HepG2 (cell line): ENCODE data around the gene DHX16. TPM values are rescaled to one million over a fixed set of nuclear protein-coding genes. Genes with fewer than 3 reads are reported as not detected.

Experiments used
- CBFB ChIP-seq: sonication (generic); formaldehyde crosslinking; IDR thresholded peaks from 2 replicates; pipeline ENCODE4 v1.4.0; 2020; ENCODE audit warnings: missing genetic modification reagents
- GATAD1 ChIP-seq: IDR thresholded peaks from 2 replicates; pipeline ENCODE4 v1.6.1; 2016; ENCODE audit warnings: missing genetic modification reagents, missing compliant biosample characterization
- KLF15 ChIP-seq: sonication (generic); formaldehyde crosslinking; IDR thresholded peaks from 2 replicates; pipeline ENCODE4 v1.8.1; 2023; ENCODE audit warnings: borderline replicate concordance, mild to moderate bottlenecking, inconsistent platforms, missing genetic modification reagents, mixed read lengths
- MAFK ChIP-seq, 2 experiments: IDR thresholded peaks in 1 of 2; conservative IDR thresholded peaks in 1 of 2; 2 replicates each; pipeline ENCODE4 v1.6.1; 2011; ENCODE audit warnings: improper control_type of control experiment in 2 of 2, low read length in 2 of 2
- MBD4 ChIP-seq: IDR thresholded peaks from 2 replicates; pipeline ENCODE4 v1.6.1; 2012; ENCODE audit warnings: low read length, inconsistent platforms, borderline replicate concordance
- NCOA1 ChIP-seq: sonication (generic); formaldehyde crosslinking; IDR thresholded peaks from 2 replicates; pipeline ENCODE4 v1.9.0; 2021; ENCODE audit warnings: missing genetic modification reagents
- NR2F1 ChIP-seq, 2 experiments: fragments of 450-650 bp in 1 of 2; formaldehyde crosslinking in 1 of 2; IDR thresholded peaks; 2 replicates each; pipeline versions ENCODE4 v1.5.0 to v1.6.1; 2016 to 2020; ENCODE audit warnings: mild to moderate bottlenecking in 1 of 2, missing compliant biosample characterization in 1 of 2, missing genetic modification reagents in 1 of 2, moderate library complexity in 1 of 2
- NR2F2 ChIP-seq: IDR thresholded peaks from 2 replicates; pipeline ENCODE4 v1.6.1; 2012; ENCODE audit warnings: low read depth, inconsistent platforms, borderline replicate concordance
- PHF8 ChIP-seq: sonication (generic); formaldehyde crosslinking; IDR thresholded peaks from 2 replicates; pipeline ENCODE4 v1.5.0; 2020; ENCODE audit warnings: missing genetic modification reagents
- REL ChIP-seq: sonication (generic); formaldehyde crosslinking; conservative IDR thresholded peaks from 2 replicates; pipeline ENCODE4 v1.8.0; 2022; ENCODE audit warnings: mild to moderate bottlenecking, missing genetic modification reagents, moderate library complexity
- SAP130 ChIP-seq: IDR thresholded peaks from 2 replicates; pipeline ENCODE4 v1.6.1; 2016; ENCODE audit warnings: low read depth
- STAT5B ChIP-seq: sonication (generic); formaldehyde crosslinking; IDR thresholded peaks from 2 replicates; pipeline ENCODE4 v1.4.0; 2020; ENCODE audit warnings: missing genetic modification reagents
- TCF12 ChIP-seq, 2 experiments: fragments of 450-650 bp in 1 of 2; sonication (generic) in 1 of 2; formaldehyde crosslinking in 1 of 2; IDR thresholded peaks; 2 replicates each; pipeline versions ENCODE4 v1.6.1 to v1.8.0; 2017 to 2022; ENCODE audit warnings: antibody characterized with exemption in 1 of 2, mild to moderate bottlenecking in 1 of 2, missing genetic modification reagents in 1 of 2, moderate library complexity in 1 of 2
- ZNF10 ChIP-seq: sonication (generic); formaldehyde crosslinking; IDR thresholded peaks from 2 replicates; pipeline ENCODE4 v1.4.0; 2020; ENCODE audit warnings: mild to moderate bottlenecking, low read depth, missing genetic modification reagents, borderline replicate concordance
- ZNF143 ChIP-seq: sonication (generic); formaldehyde crosslinking; IDR thresholded peaks from 2 replicates; pipeline ENCODE4 v1.4.0; 2020; ENCODE audit warnings: missing genetic modification reagents
- ZNF180 ChIP-seq: sonication (generic); formaldehyde crosslinking; IDR thresholded peaks from 2 replicates; pipeline ENCODE4 v1.4.0; 2020; ENCODE audit warnings: low read depth, missing genetic modification reagents, borderline replicate concordance
- ZNF263 ChIP-seq: sonication (generic); formaldehyde crosslinking; IDR thresholded peaks from 2 replicates; pipeline ENCODE4 v1.4.0; 2020; ENCODE audit warnings: missing genetic modification reagents
- ZNF335 ChIP-seq: sonication (generic); formaldehyde crosslinking; IDR thresholded peaks from 2 replicates; pipeline ENCODE4 v1.4.0; 2020; ENCODE audit warnings: missing genetic modification reagents
- ZNF431 ChIP-seq: sonication (generic); formaldehyde crosslinking; IDR thresholded peaks from 2 replicates; pipeline ENCODE4 v1.9.0; 2022; ENCODE audit warnings: missing genetic modification reagents, low read depth, mild to moderate bottlenecking, borderline replicate concordance
- ZNF589 ChIP-seq: sonication (generic); formaldehyde crosslinking; conservative IDR thresholded peaks from 2 replicates; pipeline ENCODE4 v1.8.0; 2022; ENCODE audit warnings: mild to moderate bottlenecking, moderate library complexity, missing genetic modification reagents
- ZNF781 ChIP-seq: sonication (generic); formaldehyde crosslinking; IDR thresholded peaks from 2 replicates; pipeline ENCODE4 v1.5.1; 2020; ENCODE audit warnings: borderline replicate concordance, mild to moderate bottlenecking, missing genetic modification reagents; ENCODE audit errors: not compliant biosample characterization
- ZNF788 ChIP-seq: sonication (generic); formaldehyde crosslinking; IDR thresholded peaks from 2 replicates; pipeline ENCODE4 v1.5.0; 2020; ENCODE audit warnings: mild to moderate bottlenecking, missing genetic modification reagents, borderline replicate concordance
- ZNF850 ChIP-seq: sonication (generic); formaldehyde crosslinking; conservative IDR thresholded peaks from 2 replicates; pipeline ENCODE4 v1.9.0; 2021; ENCODE audit warnings: mild to moderate bottlenecking, missing genetic modification reagents
- ZSCAN25 ChIP-seq: sonication (generic); formaldehyde crosslinking; IDR thresholded peaks from 2 replicates; pipeline ENCODE4 v1.8.0; 2022; ENCODE audit warnings: mild to moderate bottlenecking, missing genetic modification reagents
- polyA plus RNA-seq, 8 experiments: library from polyadenylated mRNA; depleted of rRNA in 3 of 8; stranded (reverse) in 7 of 8; unstranded in 1 of 8; fragments of >200 nt; fragmentation: Illumina TruSeq in 4 of 8; extraction: Trizol in 4 of 8; gene quantifications; 2 replicates each; pipeline versions ENCODE4 v1.2.1 to v1.2.3, GENCODE V29; 2011 to 2016; ENCODE audit warnings: low read depth in 4 of 8, missing spikeins in 1 of 8, mixed read lengths in 1 of 8; ENCODE audit not compliant: insufficient read depth in 1 of 8
- total RNA-seq, 5 experiments: library from RNA; depleted of rRNA; stranded (reverse); fragments of >200 nt; fragmentation: Illumina TruSeq; extraction: Trizol; gene quantifications; 2 replicates each; pipeline ENCODE4 v1.2.3, GENCODE V29; 2016; ENCODE audit warnings: low read depth in 1 of 5
- TF ChIP-seq, protein P1 (sequence below): IDR thresholded peaks from 2 replicates; pipeline ENCODE4 v1.6.1; 2012; ENCODE audit warnings: inconsistent platforms
- TF ChIP-seq, protein P2 (sequence below), 2 experiments: fragments of 450-650 bp in 1 of 2; sonication (generic) in 1 of 2; formaldehyde crosslinking; IDR thresholded peaks; 2 replicates each; pipeline versions ENCODE4 v1.5.0 to v1.8.0; 2020 to 2022; ENCODE audit warnings: mild to moderate bottlenecking in 1 of 2, missing genetic modification reagents in 1 of 2
- TF ChIP-seq, protein P3 (sequence below): sonication (generic); formaldehyde crosslinking; IDR thresholded peaks from 2 replicates; pipeline ENCODE4 v1.4.0; 2020; ENCODE audit warnings: missing genetic modification reagents
- TF ChIP-seq, protein P4 (sequence below): sonication (generic); formaldehyde crosslinking; conservative IDR thresholded peaks from 2 replicates; pipeline ENCODE4 v1.8.1; 2023; ENCODE audit warnings: missing genetic modification reagents

DHX16 gene
- total and polyA plus RNA-seq, 2 of the 13 experiments (the other 11 are each of a cell fraction or from before 2014, with no cell fraction given), result 57.0 to 58.5 TPM

DNA sequence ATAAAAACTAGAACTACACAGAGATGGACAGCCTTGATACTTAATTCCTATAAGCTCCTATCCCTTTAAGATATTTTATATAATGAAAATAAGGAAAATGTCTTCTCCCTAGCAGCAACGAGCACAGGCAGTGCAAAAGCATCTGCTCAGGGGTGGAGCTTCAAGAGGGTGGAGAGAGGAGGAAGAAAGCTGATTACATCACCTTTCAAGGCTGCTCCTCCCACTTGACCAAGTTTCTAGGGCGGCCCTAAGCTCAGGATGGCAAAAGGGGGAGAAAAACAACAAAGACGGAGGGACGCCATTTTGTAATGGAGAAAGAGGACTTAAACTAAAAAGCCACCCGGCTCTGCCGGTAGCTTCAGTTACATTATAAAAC is 58.0 kb downstream of the DHX16 start (continued):
- 0 out of 2 replicates have a peak, but pooled peaks have one; percentile 36 for TF ChIP-seq CBFB
- TF ChIP-seq ZNF589, result peak; percentile 36; the same call in 1 of the 2 replicates
- no peak for TF ChIP-seq ZNF143 (CRISPR knock-in tag)
- TF ChIP-seq SAP130 (CRISPR knock-in tag), result peak; percentile 86
- no peak for TF ChIP-seq NR2F1 (CRISPR knock-in tag; IDR thresholded peaks at IDR 0.05)
- TF ChIP-seq ZNF10 (CRISPR knock-in tag), result no peak
- TF ChIP-seq REL (CRISPR knock-in tag), result 0 out of 2 replicates have a peak, but pooled peaks have one; percentile 32
- TF ChIP-seq, protein P1, sequence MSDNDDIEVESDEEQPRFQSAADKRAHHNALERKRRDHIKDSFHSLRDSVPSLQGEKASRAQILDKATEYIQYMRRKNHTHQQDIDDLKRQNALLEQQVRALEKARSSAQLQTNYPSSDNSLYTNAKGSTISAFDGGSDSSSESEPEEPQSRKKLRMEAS, result no peak
- no peak for TF ChIP-seq TCF12 (IDR thresholded peaks at IDR 0.05)
- TF ChIP-seq TCF12 (CRISPR knock-in tag; IDR thresholded peaks at IDR 0.05), result peak; percentile 20; the same call in 1 of the 2 replicates
- no peak for TF ChIP-seq MAFK (conservative IDR thresholded peaks at IDR 0.05 in 1 of 2, IDR thresholded peaks at IDR 0.05 in 1 of 2; ENCODE audit: low read length in 2 of 2)
- peak; percentile 33; the same call in 1 of the 2 replicates for TF ChIP-seq PHF8 (CRISPR knock-in tag)
- TF ChIP-seq, protein P2, sequence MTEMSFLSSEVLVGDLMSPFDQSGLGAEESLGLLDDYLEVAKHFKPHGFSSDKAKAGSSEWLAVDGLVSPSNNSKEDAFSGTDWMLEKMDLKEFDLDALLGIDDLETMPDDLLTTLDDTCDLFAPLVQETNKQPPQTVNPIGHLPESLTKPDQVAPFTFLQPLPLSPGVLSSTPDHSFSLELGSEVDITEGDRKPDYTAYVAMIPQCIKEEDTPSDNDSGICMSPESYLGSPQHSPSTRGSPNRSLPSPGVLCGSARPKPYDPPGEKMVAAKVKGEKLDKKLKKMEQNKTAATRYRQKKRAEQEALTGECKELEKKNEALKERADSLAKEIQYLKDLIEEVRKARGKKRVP (CRISPR knock-in tag; IDR thresholded peaks at IDR 0.05), result peak in 1 of 2 experiments; percentile 95; a peak in 2 of 4 replicates
- peak; percentile 33; the same call in 1 of the 2 replicates for TF ChIP-seq ZNF335 (CRISPR knock-in tag)
- TF ChIP-seq KLF15 (CRISPR knock-in tag), result no peak
- TF ChIP-seq ZSCAN25 (CRISPR knock-in tag), result no peak
- no peak for TF ChIP-seq NR2F2
- no peak for TF ChIP-seq MBD4
- TF ChIP-seq, protein P3, sequence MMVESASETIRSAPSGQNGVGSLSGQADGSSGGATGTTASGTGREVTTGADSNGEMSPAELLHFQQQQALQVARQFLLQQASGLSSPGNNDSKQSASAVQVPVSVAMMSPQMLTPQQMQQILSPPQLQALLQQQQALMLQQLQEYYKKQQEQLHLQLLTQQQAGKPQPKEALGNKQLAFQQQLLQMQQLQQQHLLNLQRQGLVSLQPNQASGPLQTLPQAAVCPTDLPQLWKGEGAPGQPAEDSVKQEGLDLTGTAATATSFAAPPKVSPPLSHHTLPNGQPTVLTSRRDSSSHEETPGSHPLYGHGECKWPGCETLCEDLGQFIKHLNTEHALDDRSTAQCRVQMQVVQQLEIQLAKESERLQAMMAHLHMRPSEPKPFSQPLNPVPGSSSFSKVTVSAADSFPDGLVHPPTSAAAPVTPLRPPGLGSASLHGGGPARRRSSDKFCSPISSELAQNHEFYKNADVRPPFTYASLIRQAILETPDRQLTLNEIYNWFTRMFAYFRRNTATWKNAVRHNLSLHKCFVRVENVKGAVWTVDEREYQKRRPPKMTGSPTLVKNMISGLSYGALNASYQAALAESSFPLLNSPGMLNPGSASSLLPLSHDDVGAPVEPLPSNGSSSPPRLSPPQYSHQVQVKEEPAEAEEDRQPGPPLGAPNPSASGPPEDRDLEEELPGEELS, result 0 out of 2 replicates have a peak, but pooled peaks have one; percentile 23
- TF ChIP-seq STAT5B (CRISPR knock-in tag), result no peak
- no peak for TF ChIP-seq ZNF263 (CRISPR knock-in tag)
- peak; percentile 77 for TF ChIP-seq ZNF781 (CRISPR knock-in tag)
- TF ChIP-seq, protein P4, sequence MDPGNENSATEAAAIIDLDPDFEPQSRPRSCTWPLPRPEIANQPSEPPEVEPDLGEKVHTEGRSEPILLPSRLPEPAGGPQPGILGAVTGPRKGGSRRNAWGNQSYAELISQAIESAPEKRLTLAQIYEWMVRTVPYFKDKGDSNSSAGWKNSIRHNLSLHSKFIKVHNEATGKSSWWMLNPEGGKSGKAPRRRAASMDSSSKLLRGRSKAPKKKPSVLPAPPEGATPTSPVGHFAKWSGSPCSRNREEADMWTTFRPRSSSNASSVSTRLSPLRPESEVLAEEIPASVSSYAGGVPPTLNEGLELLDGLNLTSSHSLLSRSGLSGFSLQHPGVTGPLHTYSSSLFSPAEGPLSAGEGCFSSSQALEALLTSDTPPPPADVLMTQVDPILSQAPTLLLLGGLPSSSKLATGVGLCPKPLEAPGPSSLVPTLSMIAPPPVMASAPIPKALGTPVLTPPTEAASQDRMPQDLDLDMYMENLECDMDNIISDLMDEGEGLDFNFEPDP (CRISPR knock-in tag), result no peak
- TF ChIP-seq ZNF431 (CRISPR knock-in tag), result peak; percentile 21; the same call in 1 of the 2 replicates
- no peak for TF ChIP-seq NCOA1 (CRISPR knock-in tag)
- peak; percentile 76 for TF ChIP-seq GATAD1
- TF ChIP-seq ZNF788 (CRISPR knock-in tag), result peak; percentile 29; the same call in 1 of the 2 replicates
- TF ChIP-seq ZNF850 (CRISPR knock-in tag), result no peak
- TF ChIP-seq ZNF180 (CRISPR knock-in tag), result no peak
